DOHH2 (cell line): ENCODE data around the gene CREBZF.
"Not testable (repeated sequence)": the region's sequence is repeated elsewhere in the genome, so short reads cannot be mapped to it uniquely, and the experiment has no call there.

Experiments used
- H3F3A ChIP-seq: fragments of 200-600 bp; sonication (generic), shearing (Covaris generic); 2 replicates; pipeline ENCODE4 v1.6.0; 2016; ENCODE audit warnings: antibody characterized with exemption, mild to moderate bottlenecking; ENCODE audit not compliant: control insufficient read depth, insufficient read depth
- H3K27ac ChIP-seq: fragments of 200-600 bp; sonication (generic); 2 replicates; pipeline ENCODE4 v1.5.1; 2014; ENCODE audit warnings: low read depth, mild to moderate bottlenecking, low read length, moderate library complexity
- H3K27me3 ChIP-seq: fragments of 200-600 bp; sonication (generic); 2 replicates; pipeline ENCODE4 v1.6.1; 2014; ENCODE audit warnings: mild to moderate bottlenecking, low read length, mixed read lengths; ENCODE audit not compliant: control insufficient read depth
- H3K36me3 ChIP-seq: fragments of 200-600 bp; sonication (generic); 2 replicates; pipeline ENCODE4 v1.6.1; 2014; ENCODE audit warnings: mild to moderate bottlenecking, low read length, moderate library complexity, mixed read lengths; ENCODE audit not compliant: control insufficient read depth
- H3K4me1 ChIP-seq: fragments of 200-600 bp; sonication (generic); 2 replicates; pipeline ENCODE4 v1.6.1; 2014; ENCODE audit warnings: mild to moderate bottlenecking, low read length, mixed read lengths; ENCODE audit not compliant: control insufficient read depth
- H3K4me2 ChIP-seq: fragments of 200-600 bp; sonication (generic); 2 replicates; pipeline ENCODE4 v1.6.0; 2014; ENCODE audit warnings: mild to moderate bottlenecking, low read length, moderate library complexity
- H3K4me3 ChIP-seq: fragments of 200-600 bp; sonication (generic); 2 replicates; pipeline ENCODE4 v1.5.1; 2014; ENCODE audit warnings: mild to moderate bottlenecking, low read length, mixed read lengths
- H3K79me2 ChIP-seq: fragments of 200-600 bp; sonication (generic); 2 replicates; pipeline ENCODE4 v1.6.1; 2014; ENCODE audit warnings: mild to moderate bottlenecking, low read length, mixed read lengths; ENCODE audit not compliant: control insufficient read depth
- H3K9me2 ChIP-seq: fragments of 200-600 bp; sonication (generic); replicated peaks from 2 replicates; pipeline ENCODE4 v1.6.1; 2014; ENCODE audit warnings: mild to moderate bottlenecking, low read length, mixed read lengths; ENCODE audit not compliant: control insufficient read depth
- H3K9me3 ChIP-seq: fragments of 200-600 bp; sonication (generic); 2 replicates; pipeline ENCODE4 v1.6.1; 2014; ENCODE audit warnings: antibody characterized with exemption, low read length, mixed read lengths; ENCODE audit not compliant: control insufficient read depth, insufficient read depth
- H4K20me1 ChIP-seq: fragments of 200-600 bp; sonication (generic); 2 replicates; pipeline ENCODE4 v1.6.0; 2014; ENCODE audit warnings: low read depth, mild to moderate bottlenecking, antibody characterized with exemption, low read length, moderate library complexity; ENCODE audit not compliant: control insufficient read depth, insufficient read depth
- EZH2phosphoT487 ChIP-seq: fragments of 200-600 bp; sonication (generic); IDR thresholded peaks from 2 replicates; pipeline ENCODE4 v1.6.1; 2017; ENCODE audit warnings: borderline replicate concordance, mild to moderate bottlenecking, antibody characterized with exemption, low read length, moderate library complexity, mixed read lengths
- TF ChIP-seq, protein P1 (sequence below): fragments of 200-600 bp; sonication (generic); IDR thresholded peaks from one replicate; pipeline ENCODE4 v1.5.1; 2014; ENCODE audit warnings: antibody characterized with exemption, mild to moderate bottlenecking, low read depth, low read length; ENCODE audit not compliant: poor library complexity, severe bottlenecking

Gene CREBZF

DNA sequence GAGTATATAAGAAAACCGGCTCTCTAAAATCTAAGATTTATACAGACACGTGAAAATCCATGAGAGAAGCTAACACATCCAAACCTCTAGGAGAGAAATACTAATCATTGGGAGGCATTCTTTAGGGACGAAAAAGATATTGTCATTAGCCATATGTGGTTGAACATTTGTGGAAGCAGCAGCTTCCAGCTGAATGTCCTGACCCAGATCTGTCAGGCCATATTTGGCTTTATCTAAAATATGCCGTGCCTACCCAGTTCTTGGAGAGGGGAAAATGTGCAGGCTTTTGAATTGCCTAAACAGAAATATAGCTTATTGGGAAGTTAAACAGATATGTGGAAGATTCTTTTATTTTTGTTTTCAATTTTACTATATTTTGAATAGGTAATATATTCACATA is 14.6 kb upstream of the CREBZF start:
- Histone ChIP-seq H3K27me3 (peaks cover 6% of the 10 kb centered on the region), H3K79me2 (no peaks in the 10 kb centered on the region), H3K9me2 (no peaks in the 10 kb centered on the region), H3K27ac (no peak overlapping the region), H3F3A (no peaks in the 10 kb centered on the region), H3K4me1 (peaks cover 15% of the 10 kb centered on the region), H4K20me1 (no peaks in the 10 kb centered on the region), H3K9me3 (0 out of 2 replicates have a peak, but pooled peaks cover 3% of the 10 kb centered on the region), H3K36me3 (no peaks in the 10 kb centered on the region), H3K4me2 (no peak overlapping the region), H3K4me3 (no peak overlapping the region)
- TF ChIP-seq, protein P1, sequence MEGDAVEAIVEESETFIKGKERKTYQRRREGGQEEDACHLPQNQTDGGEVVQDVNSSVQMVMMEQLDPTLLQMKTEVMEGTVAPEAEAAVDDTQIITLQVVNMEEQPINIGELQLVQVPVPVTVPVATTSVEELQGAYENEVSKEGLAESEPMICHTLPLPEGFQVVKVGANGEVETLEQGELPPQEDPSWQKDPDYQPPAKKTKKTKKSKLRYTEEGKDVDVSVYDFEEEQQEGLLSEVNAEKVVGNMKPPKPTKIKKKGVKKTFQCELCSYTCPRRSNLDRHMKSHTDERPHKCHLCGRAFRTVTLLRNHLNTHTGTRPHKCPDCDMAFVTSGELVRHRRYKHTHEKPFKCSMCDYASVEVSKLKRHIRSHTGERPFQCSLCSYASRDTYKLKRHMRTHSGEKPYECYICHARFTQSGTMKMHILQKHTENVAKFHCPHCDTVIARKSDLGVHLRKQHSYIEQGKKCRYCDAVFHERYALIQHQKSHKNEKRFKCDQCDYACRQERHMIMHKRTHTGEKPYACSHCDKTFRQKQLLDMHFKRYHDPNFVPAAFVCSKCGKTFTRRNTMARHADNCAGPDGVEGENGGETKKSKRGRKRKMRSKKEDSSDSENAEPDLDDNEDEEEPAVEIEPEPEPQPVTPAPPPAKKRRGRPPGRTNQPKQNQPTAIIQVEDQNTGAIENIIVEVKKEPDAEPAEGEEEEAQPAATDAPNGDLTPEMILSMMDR: no peak

DNA sequence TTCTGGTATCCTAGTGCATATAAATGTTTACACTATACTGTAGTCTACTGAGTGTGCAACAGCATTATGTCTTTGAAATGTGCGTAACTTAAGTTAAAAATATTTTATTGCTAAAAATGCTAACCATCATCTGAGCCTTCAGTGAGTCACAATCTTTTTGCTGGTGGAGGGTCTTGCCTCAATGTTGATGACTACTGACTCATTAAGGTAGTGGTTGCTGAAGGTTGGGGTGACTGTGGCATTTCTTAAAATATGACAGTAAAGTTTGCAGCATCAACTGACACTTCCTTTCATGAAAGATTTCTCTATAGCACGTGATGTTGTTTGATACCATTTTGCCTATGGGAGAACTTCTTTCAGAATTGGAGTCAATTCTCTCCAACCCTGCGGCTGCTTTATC is 8.5 kb upstream of the CREBZF start:
- Histone ChIP-seq H3K4me2 (no peak overlapping the region), H3K27me3 (no peaks in the 10 kb centered on the region; the same call in 1 of the 2 replicates), H3F3A (no peaks in the 10 kb centered on the region), H3K4me1 (peaks cover 6% of the 10 kb centered on the region; the same call in 1 of the 2 replicates), H3K9me3 (no peaks in the 10 kb centered on the region), H3K9me2 (no peaks in the 10 kb centered on the region), H3K36me3 (no peaks in the 10 kb centered on the region), H3K4me3 (no peak overlapping the region), H4K20me1 (no peaks in the 10 kb centered on the region), H3K27ac (no peak overlapping the region), H3K79me2 (no peaks in the 10 kb centered on the region)
- TF ChIP-seq, protein P1: no peak
- no peak for TF ChIP-seq EZH2phosphoT487

DNA sequence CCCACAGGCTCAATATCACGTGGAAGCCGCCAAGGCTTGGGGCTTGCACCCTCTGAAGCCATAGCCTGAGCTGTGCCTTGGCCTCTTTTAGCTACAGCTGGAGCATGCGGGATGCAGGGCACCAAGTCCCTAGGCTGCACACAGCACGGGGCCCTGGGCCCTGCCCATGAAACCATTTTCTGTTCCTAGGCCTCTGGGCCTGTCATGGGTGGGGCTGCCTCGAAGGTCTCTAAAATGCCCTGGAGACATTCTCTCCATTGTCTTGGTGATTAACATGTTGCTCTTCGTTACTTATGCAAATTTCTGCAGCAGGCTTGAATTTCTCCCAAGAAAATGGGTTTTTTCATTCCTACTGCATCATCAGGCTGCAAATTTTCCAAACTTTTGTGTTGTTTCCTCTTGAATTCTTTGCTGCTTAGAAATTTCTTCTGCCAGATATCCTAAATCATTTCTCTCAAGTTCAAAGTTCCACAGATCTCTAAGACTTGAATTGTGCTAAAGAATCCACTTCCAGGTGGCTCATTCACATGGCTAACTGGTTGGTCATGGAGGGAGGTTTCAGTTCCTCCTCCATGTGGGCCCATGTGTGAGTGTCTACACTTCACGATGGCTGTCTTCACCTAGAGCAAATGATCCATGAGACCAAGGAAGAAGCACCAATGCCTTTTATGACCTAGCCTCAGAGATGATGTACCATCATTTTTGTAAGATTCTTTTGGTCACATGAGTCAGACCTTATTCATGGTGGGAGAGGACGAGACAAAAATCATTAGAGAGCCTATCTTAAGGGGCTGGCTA is 7.4 kb upstream of the CREBZF start:
- no peaks in the 10 kb centered on the region for H3K36me3 ChIP-seq
- H3K9me2 ChIP-seq: no peaks in the 10 kb centered on the region
- no peaks in the 10 kb centered on the region for H3K9me3 ChIP-seq
- no peak overlapping the region for H3K4me3 ChIP-seq
- no peaks in the 10 kb centered on the region for H3K27me3 ChIP-seq
- H4K20me1 ChIP-seq: no peaks in the 10 kb centered on the region
- H3K4me1 ChIP-seq: peaks cover 6% of the 10 kb centered on the region; the same call in 1 of the 2 replicates
- H3K27ac ChIP-seq: no peak overlapping the region
- TF ChIP-seq EZH2phosphoT487: no peak
- TF ChIP-seq, protein P1: no peak
- no peak overlapping the region for H3K4me2 ChIP-seq
- no peaks in the 10 kb centered on the region for H3F3A ChIP-seq
- H3K79me2 ChIP-seq: no peaks in the 10 kb centered on the region

DNA sequence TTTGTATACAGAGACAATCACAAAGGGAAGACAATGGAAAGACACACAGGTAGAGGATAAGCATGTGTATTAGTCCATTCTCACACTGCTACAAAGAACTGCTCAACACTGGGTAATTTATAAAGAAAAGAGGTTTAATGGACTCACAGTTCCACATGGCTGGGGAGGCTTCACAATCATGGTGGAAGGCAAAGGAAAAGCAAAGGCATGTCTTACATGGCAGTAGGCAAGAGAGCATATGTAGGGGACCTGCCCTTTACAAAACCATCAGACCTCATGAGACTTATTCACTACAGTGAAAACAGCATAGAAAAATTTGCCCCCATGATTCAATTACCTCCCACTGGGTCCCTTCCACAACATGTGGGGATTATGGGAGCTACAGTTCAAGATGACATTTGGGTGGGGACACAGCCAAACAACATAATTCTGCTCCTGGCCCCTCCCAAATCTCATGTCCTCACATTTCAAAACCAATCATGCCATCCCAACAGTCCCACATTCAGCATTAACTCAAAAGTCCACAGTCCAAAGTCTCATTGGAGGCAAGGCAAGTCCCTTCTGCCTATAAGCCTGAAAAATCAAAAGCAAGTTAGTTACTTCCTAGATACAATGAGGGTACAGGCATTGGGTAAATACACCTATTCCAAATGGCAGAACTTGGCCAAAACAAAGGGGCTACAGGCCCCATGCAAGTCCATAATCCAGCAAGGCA is 6.2 kb upstream of the CREBZF start:
- H3K36me3 ChIP-seq, H3K4me3 ChIP-seq, H3K9me3 ChIP-seq, H4K20me1 ChIP-seq, H3F3A ChIP-seq, H3K79me2 ChIP-seq, H3K9me2 ChIP-seq, H3K4me2 ChIP-seq, H3K4me1 ChIP-seq, H3K27me3 ChIP-seq, H3K27ac ChIP-seq: not testable (repeated sequence)
